T-helper 1 cell treated with Interleukin-12 subunit alpha and Interleukin-12 subunit beta and Interleukin-4 antibody, amounts not matched to agents 30 μg/mL and 1 μg/mL, for 36 hours (primary cell): ENCODE results near the gene ST3GAL5.

Experiments used
- H3K27ac Mint-ChIP-seq: one replicate; pipeline ENCODE4 v1.8.0; 2021; ENCODE audit warnings: mild to moderate bottlenecking, mixed read lengths
- H3K27me3 Mint-ChIP-seq: one replicate; pipeline ENCODE4 v1.8.0; 2021; ENCODE audit warnings: low read depth, mixed read lengths
- H3K36me3 Mint-ChIP-seq: one replicate; pipeline ENCODE4 v1.8.0; 2021; ENCODE audit warnings: low read depth, mixed read lengths
- H3K4me1 Mint-ChIP-seq: one replicate; pipeline ENCODE4 v1.8.0; 2021; ENCODE audit warnings: low read depth, mixed read lengths
- H3K4me3 Mint-ChIP-seq: one replicate; pipeline ENCODE4 v1.8.0; 2021; ENCODE audit warnings: mild to moderate bottlenecking, moderate library complexity, mixed read lengths
- H3K9me3 Mint-ChIP-seq: one replicate; pipeline ENCODE4 v1.8.0; 2021; ENCODE audit warnings: mixed read lengths

Gene ST3GAL5

GRCh38 chr2:85795331-85796045 is 93.3 kb downstream of the ST3GAL5 start:
- H3K9me3 Mint-ChIP-seq: no peaks in the 10 kb centered on the region
- H3K27ac Mint-ChIP-seq: no peak overlapping the region
- no peak overlapping the region for H3K4me3 Mint-ChIP-seq
- H3K4me1 Mint-ChIP-seq: no peaks in the 10 kb centered on the region
- H3K27me3 Mint-ChIP-seq: peaks cover 32% of the 10 kb centered on the region
- H3K36me3 Mint-ChIP-seq: no peaks in the 10 kb centered on the region

- Mint-ChIP-seq H3K27ac (no peak overlapping the region), H3K27me3 (peaks cover 35% of the 10 kb centered on the region), H3K4me1 (no peaks in the 10 kb centered on the region), H3K4me3 (no peak overlapping the region), H3K36me3 (no peaks in the 10 kb centered on the region), H3K9me3 (no peaks in the 10 kb centered on the region)
Measured at GRCh38 chr2:85794491-85795121, 94.2 kb downstream of the ST3GAL5 start.

GRCh38 chr2:85794038-85794441 is 94.8 kb downstream of the ST3GAL5 start:
- no peaks in the 10 kb centered on the region for H3K9me3 Mint-ChIP-seq
- no peaks in the 10 kb centered on the region for H3K4me1 Mint-ChIP-seq
- no peak overlapping the region for H3K4me3 Mint-ChIP-seq
- no peak overlapping the region for H3K27ac Mint-ChIP-seq
- H3K27me3 Mint-ChIP-seq: peaks cover 34% of the 10 kb centered on the region
- H3K36me3 Mint-ChIP-seq: no peaks in the 10 kb centered on the region

- H3K4me1 Mint-ChIP-seq: no peaks in the 10 kb centered on the region
- no peaks in the 10 kb centered on the region for H3K9me3 Mint-ChIP-seq
- H3K27ac Mint-ChIP-seq: no peak overlapping the region
- no peaks in the 10 kb centered on the region for H3K36me3 Mint-ChIP-seq
- no peak overlapping the region for H3K4me3 Mint-ChIP-seq
- H3K27me3 Mint-ChIP-seq: peaks cover 29% of the 10 kb centered on the region
Measured at GRCh38 chr2:85793584-85793983, 95.2 kb downstream of the ST3GAL5 start.

GRCh38 chr2:85792783-85793441 is 95.9 kb downstream of the ST3GAL5 start:
- no peaks in the 10 kb centered on the region for H3K4me1 Mint-ChIP-seq
- H3K36me3 Mint-ChIP-seq: no peaks in the 10 kb centered on the region
- no peaks in the 10 kb centered on the region for H3K9me3 Mint-ChIP-seq
- peaks cover 22% of the 10 kb centered on the region for H3K27me3 Mint-ChIP-seq
- H3K27ac Mint-ChIP-seq: no peak overlapping the region
- H3K4me3 Mint-ChIP-seq: no peak overlapping the region

GRCh38 chr2:85791704-85792565 is 96.9 kb downstream of the ST3GAL5 start:
- peaks cover 20% of the 10 kb centered on the region for H3K27me3 Mint-ChIP-seq
- H3K4me1 Mint-ChIP-seq: no peaks in the 10 kb centered on the region
- H3K4me3 Mint-ChIP-seq: no peak overlapping the region
- H3K9me3 Mint-ChIP-seq: no peaks in the 10 kb centered on the region
- no peak overlapping the region for H3K27ac Mint-ChIP-seq
- no peaks in the 10 kb centered on the region for H3K36me3 Mint-ChIP-seq

- H3K4me3 Mint-ChIP-seq: no peak overlapping the region
- H3K27me3 Mint-ChIP-seq: peaks cover 20% of the 10 kb centered on the region
- no peak overlapping the region for H3K27ac Mint-ChIP-seq
- H3K4me1 Mint-ChIP-seq: no peaks in the 10 kb centered on the region
- H3K9me3 Mint-ChIP-seq: no peaks in the 10 kb centered on the region
- no peaks in the 10 kb centered on the region for H3K36me3 Mint-ChIP-seq
Measured at GRCh38 chr2:85790499-85791188, 98.1 kb downstream of the ST3GAL5 start.

- peaks cover 20% of the 10 kb centered on the region for H3K27me3 Mint-ChIP-seq
- H3K36me3 Mint-ChIP-seq: no peaks in the 10 kb centered on the region
- no peaks in the 10 kb centered on the region for H3K9me3 Mint-ChIP-seq
- H3K4me3 Mint-ChIP-seq: no peak overlapping the region
- no peak overlapping the region for H3K27ac Mint-ChIP-seq
- H3K4me1 Mint-ChIP-seq: peaks cover 2% of the 10 kb centered on the region
Measured at GRCh38 chr2:85790032-85790431, 98.8 kb downstream of the ST3GAL5 start.

GRCh38 chr2:85789271-85789670 is 99.5 kb downstream of the ST3GAL5 start:
- Mint-ChIP-seq H3K4me3 (no peak overlapping the region), H3K27me3 (peaks cover 26% of the 10 kb centered on the region), H3K36me3 (no peaks in the 10 kb centered on the region), H3K9me3 (no peaks in the 10 kb centered on the region), H3K4me1 (peaks cover 6% of the 10 kb centered on the region), H3K27ac (no peak overlapping the region)

GRCh38 chr2:85788603-85789002 is 100.2 kb downstream of the ST3GAL5 start:
- Mint-ChIP-seq H3K27ac (no peak overlapping the region), H3K4me1 (peaks cover 6% of the 10 kb centered on the region), H3K27me3 (peaks cover 21% of the 10 kb centered on the region), H3K4me3 (no peak overlapping the region), H3K9me3 (no peaks in the 10 kb centered on the region), H3K36me3 (no peaks in the 10 kb centered on the region)

- H3K27ac Mint-ChIP-seq: no peak overlapping the region
- H3K4me1 Mint-ChIP-seq: peaks cover 6% of the 10 kb centered on the region
- no peaks in the 10 kb centered on the region for H3K9me3 Mint-ChIP-seq
- H3K27me3 Mint-ChIP-seq: peaks cover 21% of the 10 kb centered on the region
- H3K36me3 Mint-ChIP-seq: no peaks in the 10 kb centered on the region
- H3K4me3 Mint-ChIP-seq: no peak overlapping the region
Measured at GRCh38 chr2:85787981-85788340, 100.8 kb downstream of the ST3GAL5 start.

- Mint-ChIP-seq H3K36me3 (no peaks in the 10 kb centered on the region), H3K27me3 (peaks cover 18% of the 10 kb centered on the region), H3K4me3 (no peak overlapping the region), H3K27ac (no peak overlapping the region), H3K4me1 (peaks cover 6% of the 10 kb centered on the region), H3K9me3 (no peaks in the 10 kb centered on the region)
Measured at GRCh38 chr2:85787282-85787980, 101.4 kb downstream of the ST3GAL5 start.
